ENCODE data around the gene NCKAP5.

The NCKAP5 gene

GRCh38 chr2:133553251-133553650, 15.0 kb downstream of the NCKAP5 start:
- Histone ChIP-seq H3K27ac (ENCODE audit: low read length) (no peak overlapping the region), H3K4me1 (ENCODE audit: control insufficient read depth, insufficient read depth, low read length) (no peaks in the 10 kb centered on the region), H3K27me3 (ENCODE audit: control insufficient read depth in 1 of 2, insufficient read depth in 2 of 2, low read length in 2 of 2) (no peaks in the 10 kb centered on the region), H3K4me3 (ENCODE audit: low read length in 2 of 2) (no peak overlapping the region), H3K9me3 (ENCODE audit: control insufficient read depth in 2 of 2, low read length in 2 of 2) (no peaks in the 10 kb centered on the region), H3K9ac (ENCODE audit: low read length in 2 of 2) (no peak overlapping the region), H3K36me3 (ENCODE audit: control insufficient read depth in 2 of 2, insufficient read depth in 2 of 2, low read length in 2 of 2) (no peaks in the 10 kb centered on the region)

DNA sequence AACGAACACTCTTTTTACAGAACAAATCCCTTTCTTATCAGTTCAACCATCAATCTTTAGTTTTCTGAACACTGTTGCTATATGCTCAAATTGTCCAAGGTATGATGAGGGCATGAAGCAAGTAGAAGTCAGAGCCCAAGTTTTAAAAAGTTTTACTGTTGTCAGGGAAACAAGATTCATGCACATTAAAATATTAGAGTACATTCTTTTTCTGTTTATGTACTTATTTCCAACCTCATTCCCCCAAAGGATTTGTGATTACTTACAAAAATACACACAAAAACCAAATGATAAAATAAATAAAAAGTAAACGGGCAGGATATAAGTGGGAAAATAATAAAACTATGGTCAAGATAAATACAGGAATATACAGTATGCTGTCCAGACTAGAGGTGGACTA, 15.4 kb downstream of the NCKAP5 start:
- no peak overlapping the region for H3K4me3 ChIP-seq (ENCODE audit: low read length in 2 of 2)
- no peaks in the 10 kb centered on the region for H3K4me1 ChIP-seq (ENCODE audit: control insufficient read depth, insufficient read depth, low read length)
- H3K36me3 ChIP-seq (ENCODE audit: control insufficient read depth in 2 of 2, insufficient read depth in 2 of 2, low read length in 2 of 2), result no peaks in the 10 kb centered on the region
- H3K9me3 ChIP-seq (ENCODE audit: control insufficient read depth in 2 of 2, low read length in 2 of 2), result no peaks in the 10 kb centered on the region
- H3K27me3 ChIP-seq (ENCODE audit: control insufficient read depth in 1 of 2, insufficient read depth in 2 of 2, low read length in 2 of 2), result no peaks in the 10 kb centered on the region
- H3K27ac ChIP-seq (ENCODE audit: low read length), result no peak overlapping the region
- H3K9ac ChIP-seq (ENCODE audit: low read length in 2 of 2), result no peak overlapping the region

DNA sequence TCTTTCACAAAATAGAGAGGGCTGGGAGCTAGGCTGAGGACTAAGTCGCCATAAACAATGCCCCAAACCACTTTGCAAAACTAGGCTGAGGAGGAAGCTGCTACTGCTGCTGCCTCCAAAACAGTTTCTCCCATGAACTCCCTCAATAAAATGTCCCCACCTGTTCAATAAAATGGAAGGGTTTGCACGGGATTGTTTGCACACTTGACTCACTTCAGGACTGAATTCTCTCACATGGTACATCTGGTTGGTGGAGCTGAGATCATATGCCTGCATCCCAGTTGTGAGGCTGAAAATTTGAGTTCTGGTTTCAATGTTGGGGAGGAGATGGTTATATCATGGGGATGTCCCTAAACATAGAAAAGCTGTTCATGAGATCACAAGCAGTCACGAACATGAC, 26.5 kb downstream of the NCKAP5 start:
- H3K36me3 ChIP-seq (ENCODE audit: control insufficient read depth in 2 of 2, insufficient read depth in 2 of 2, low read length in 2 of 2), result no peaks in the 10 kb centered on the region
- no peaks in the 10 kb centered on the region for H3K4me1 ChIP-seq (ENCODE audit: control insufficient read depth, insufficient read depth, low read length)
- H3K9ac ChIP-seq (ENCODE audit: low read length in 2 of 2), result no peak overlapping the region
- H3K27ac ChIP-seq (ENCODE audit: low read length), result no peak overlapping the region
- H3K9me3 ChIP-seq (ENCODE audit: control insufficient read depth in 2 of 2, low read length in 2 of 2), result no peaks in the 10 kb centered on the region
- H3K27me3 ChIP-seq (ENCODE audit: control insufficient read depth in 1 of 2, insufficient read depth in 2 of 2, low read length in 2 of 2), result no peaks in the 10 kb centered on the region
- no peak overlapping the region for H3K4me3 ChIP-seq (ENCODE audit: low read length in 2 of 2)

GRCh38 chr2:133541376-133541775, 26.9 kb downstream of the NCKAP5 start:
- Histone ChIP-seq H3K9ac (ENCODE audit: low read length in 2 of 2) (no peak overlapping the region), H3K9me3 (ENCODE audit: control insufficient read depth in 2 of 2, low read length in 2 of 2) (no peaks in the 10 kb centered on the region), H3K36me3 (ENCODE audit: control insufficient read depth in 2 of 2, insufficient read depth in 2 of 2, low read length in 2 of 2) (no peaks in the 10 kb centered on the region), H3K27me3 (ENCODE audit: control insufficient read depth in 1 of 2, insufficient read depth in 2 of 2, low read length in 2 of 2) (no peaks in the 10 kb centered on the region), H3K27ac (ENCODE audit: low read length) (no peak overlapping the region), H3K4me3 (ENCODE audit: low read length in 2 of 2) (no peak overlapping the region), H3K4me1 (ENCODE audit: control insufficient read depth, insufficient read depth, low read length) (no peaks in the 10 kb centered on the region)

DNA sequence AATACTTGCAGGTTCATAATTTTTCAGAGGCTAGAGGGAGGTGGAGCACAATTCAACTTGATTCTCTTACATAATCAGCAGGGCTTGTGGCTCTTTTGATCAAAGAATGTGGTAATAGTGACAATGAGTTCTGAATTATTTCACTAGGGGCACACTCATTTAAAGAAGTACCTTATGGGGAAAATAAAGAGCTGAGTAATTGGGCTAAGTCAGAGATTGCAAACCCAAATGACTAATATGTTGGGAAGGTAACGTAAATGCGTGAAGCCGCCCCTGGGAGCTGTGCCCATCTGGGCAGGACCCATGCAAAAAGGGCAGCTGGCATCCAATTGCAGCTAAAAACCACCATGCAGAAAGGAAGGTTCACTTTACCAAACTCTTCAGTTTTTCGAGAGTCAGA, 35.3 kb downstream of the NCKAP5 start:
- no peaks in the 10 kb centered on the region for H3K9me3 ChIP-seq (ENCODE audit: control insufficient read depth in 2 of 2, low read length in 2 of 2)
- H3K4me1 ChIP-seq (ENCODE audit: control insufficient read depth, insufficient read depth, low read length), result no peaks in the 10 kb centered on the region
- H3K9ac ChIP-seq (ENCODE audit: low read length in 2 of 2), result no peak overlapping the region
- H3K4me3 ChIP-seq (ENCODE audit: low read length in 2 of 2), result no peak overlapping the region
- no peaks in the 10 kb centered on the region for H3K36me3 ChIP-seq (ENCODE audit: control insufficient read depth in 2 of 2, insufficient read depth in 2 of 2, low read length in 2 of 2)
- H3K27me3 ChIP-seq (ENCODE audit: control insufficient read depth in 1 of 2, insufficient read depth in 2 of 2, low read length in 2 of 2), result no peaks in the 10 kb centered on the region
- H3K27ac ChIP-seq (ENCODE audit: low read length), result no peak overlapping the region

DNA sequence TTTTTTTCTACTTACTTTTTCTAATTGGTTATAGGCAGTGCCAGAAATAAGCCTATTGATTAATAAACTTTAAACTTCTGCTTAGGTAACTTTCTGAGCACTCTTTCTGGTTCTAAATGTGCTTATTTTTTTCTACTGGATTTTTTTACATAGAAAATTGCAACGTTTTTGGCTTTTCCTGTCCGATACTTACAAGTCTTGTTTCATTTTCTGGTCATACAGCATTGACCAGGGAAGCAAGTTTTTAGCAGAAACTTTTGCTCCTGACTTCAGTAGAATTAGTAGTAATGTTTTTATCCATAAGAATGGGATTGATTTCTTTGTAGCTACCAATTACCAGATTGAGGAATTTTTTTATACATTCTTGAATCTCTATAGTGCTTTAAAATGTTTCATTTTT, 36.9 kb downstream of the NCKAP5 start:
- no peaks in the 10 kb centered on the region for H3K9me3 ChIP-seq (ENCODE audit: control insufficient read depth in 2 of 2, low read length in 2 of 2)
- no peaks in the 10 kb centered on the region for H3K36me3 ChIP-seq (ENCODE audit: control insufficient read depth in 2 of 2, insufficient read depth in 2 of 2, low read length in 2 of 2)
- H3K27me3 ChIP-seq (ENCODE audit: control insufficient read depth in 1 of 2, insufficient read depth in 2 of 2, low read length in 2 of 2), result no peaks in the 10 kb centered on the region
- no peak overlapping the region for H3K4me3 ChIP-seq (ENCODE audit: low read length in 2 of 2)
- H3K9ac ChIP-seq (ENCODE audit: low read length in 2 of 2), result no peak overlapping the region
- no peak overlapping the region for H3K27ac ChIP-seq (ENCODE audit: low read length)
- H3K4me1 ChIP-seq (ENCODE audit: control insufficient read depth, insufficient read depth, low read length), result no peaks in the 10 kb centered on the region

- Histone ChIP-seq H3K27ac (ENCODE audit: low read length) (no peak overlapping the region), H3K4me3 (ENCODE audit: low read length in 2 of 2) (no peak overlapping the region), H3K27me3 (ENCODE audit: control insufficient read depth in 1 of 2, insufficient read depth in 2 of 2, low read length in 2 of 2) (no peaks in the 10 kb centered on the region), H3K9ac (ENCODE audit: low read length in 2 of 2) (no peak overlapping the region), H3K4me1 (ENCODE audit: control insufficient read depth, insufficient read depth, low read length) (no peaks in the 10 kb centered on the region), H3K9me3 (ENCODE audit: control insufficient read depth in 2 of 2, low read length in 2 of 2) (no peaks in the 10 kb centered on the region), H3K36me3 (ENCODE audit: control insufficient read depth in 2 of 2, insufficient read depth in 2 of 2, low read length in 2 of 2) (no peaks in the 10 kb centered on the region)
These were observed 37.6 kb downstream of the NCKAP5 start for GRCh38 chr2:133530645-133531044.

DNA sequence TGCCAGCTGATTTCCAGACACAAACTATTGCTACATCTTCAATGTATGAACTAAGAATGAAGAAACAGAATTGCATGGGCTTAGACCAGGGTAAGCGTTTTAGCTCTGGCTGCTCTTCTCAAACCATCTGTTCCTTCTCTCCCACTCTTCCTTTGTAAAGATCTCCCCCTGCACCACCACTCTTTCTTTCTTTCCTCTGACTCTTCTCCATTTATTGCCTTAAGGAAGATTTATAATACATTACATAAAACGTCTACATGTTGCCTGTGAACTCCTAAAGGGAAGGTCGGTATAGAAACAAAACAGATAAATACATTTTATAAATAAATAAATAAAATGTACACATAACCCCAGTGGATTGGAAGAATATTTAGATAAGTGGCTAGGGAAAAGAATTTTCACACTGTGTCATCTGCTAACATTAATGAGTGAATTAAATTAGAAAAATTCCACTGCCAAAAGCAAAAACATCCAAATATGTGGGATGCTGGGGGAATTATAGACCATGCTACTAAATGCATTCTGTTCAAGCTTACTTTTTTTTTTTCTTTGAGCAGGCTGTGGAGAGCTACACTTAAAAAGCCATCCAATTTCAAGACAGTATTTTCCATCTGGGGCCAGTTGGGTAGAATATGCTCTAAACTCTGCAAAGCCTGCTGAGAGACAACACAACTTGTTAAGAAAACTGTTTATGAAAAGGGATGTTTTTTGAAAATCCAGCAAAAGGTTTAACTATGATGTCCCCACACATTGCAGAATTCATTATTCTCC, 41.5 kb downstream of the NCKAP5 start:
- no peak overlapping the region for H3K9ac ChIP-seq (ENCODE audit: low read length in 2 of 2)
- no peak overlapping the region for H3K27ac ChIP-seq (ENCODE audit: low read length)
- H3K4me3 ChIP-seq (ENCODE audit: low read length in 2 of 2), result no peak overlapping the region
- H3K4me1 ChIP-seq (ENCODE audit: control insufficient read depth, insufficient read depth, low read length), result no peaks in the 10 kb centered on the region
- H3K27me3 ChIP-seq (ENCODE audit: control insufficient read depth in 1 of 2, insufficient read depth in 2 of 2, low read length in 2 of 2), result no peaks in the 10 kb centered on the region
- H3K9me3 ChIP-seq (ENCODE audit: control insufficient read depth in 2 of 2, low read length in 2 of 2), result no peaks in the 10 kb centered on the region
- no peaks in the 10 kb centered on the region for H3K36me3 ChIP-seq (ENCODE audit: control insufficient read depth in 2 of 2, insufficient read depth in 2 of 2, low read length in 2 of 2)

GRCh38 chr2:133525613-133526529, 42.4 kb downstream of the NCKAP5 start:
- Histone ChIP-seq H3K9me3 (ENCODE audit: control insufficient read depth in 2 of 2, low read length in 2 of 2) (no peaks in the 10 kb centered on the region), H3K4me1 (ENCODE audit: control insufficient read depth, insufficient read depth, low read length) (no peaks in the 10 kb centered on the region), H3K27me3 (ENCODE audit: control insufficient read depth in 1 of 2, insufficient read depth in 2 of 2, low read length in 2 of 2) (no peaks in the 10 kb centered on the region), H3K4me3 (ENCODE audit: low read length in 2 of 2) (no peak overlapping the region), H3K36me3 (ENCODE audit: control insufficient read depth in 2 of 2, insufficient read depth in 2 of 2, low read length in 2 of 2) (no peaks in the 10 kb centered on the region), H3K9ac (ENCODE audit: low read length in 2 of 2) (no peak overlapping the region), H3K27ac (ENCODE audit: low read length) (no peak overlapping the region)

- no peak overlapping the region for H3K9ac ChIP-seq (ENCODE audit: low read length in 2 of 2)
- H3K27ac ChIP-seq (ENCODE audit: low read length), result no peak overlapping the region
- no peaks in the 10 kb centered on the region for H3K27me3 ChIP-seq (ENCODE audit: control insufficient read depth in 1 of 2, insufficient read depth in 2 of 2, low read length in 2 of 2)
- H3K4me1 ChIP-seq (ENCODE audit: control insufficient read depth, insufficient read depth, low read length), result no peaks in the 10 kb centered on the region
- no peaks in the 10 kb centered on the region for H3K9me3 ChIP-seq (ENCODE audit: control insufficient read depth in 2 of 2, low read length in 2 of 2)
- no peaks in the 10 kb centered on the region for H3K36me3 ChIP-seq (ENCODE audit: control insufficient read depth in 2 of 2, insufficient read depth in 2 of 2, low read length in 2 of 2)
- H3K4me3 ChIP-seq (ENCODE audit: low read length in 2 of 2), result no peak overlapping the region
These were observed 43.2 kb downstream of the NCKAP5 start for GRCh38 chr2:133525090-133525489.

GRCh38 chr2:133523406-133523805, 44.9 kb downstream of the NCKAP5 start:
- no peak overlapping the region for H3K9ac ChIP-seq (ENCODE audit: low read length in 2 of 2)
- no peaks in the 10 kb centered on the region for H3K36me3 ChIP-seq (ENCODE audit: control insufficient read depth in 2 of 2, insufficient read depth in 2 of 2, low read length in 2 of 2)
- no peak overlapping the region for H3K27ac ChIP-seq (ENCODE audit: low read length)

More at GRCh38 chr2:133523406-133523805, 44.9 kb downstream of the NCKAP5 start:
- H3K27me3 ChIP-seq (ENCODE audit: control insufficient read depth in 1 of 2, insufficient read depth in 2 of 2, low read length in 2 of 2), result no peaks in the 10 kb centered on the region
- no peaks in the 10 kb centered on the region for H3K9me3 ChIP-seq (ENCODE audit: control insufficient read depth in 2 of 2, low read length in 2 of 2)
- no peaks in the 10 kb centered on the region for H3K4me1 ChIP-seq (ENCODE audit: control insufficient read depth, insufficient read depth, low read length)
- no peak overlapping the region for H3K4me3 ChIP-seq (ENCODE audit: low read length in 2 of 2)

Measured in stomach smooth muscle (tissue), 2 donors.